Gastrocnemius medialis (tissue), 4 donors: ENCODE results near the gene CCND2.

Source experiments
- POLR2A ChIP-seq, 2 donors: fragments of 450-650 bp; IDR thresholded peaks; one replicate each; pipeline ENCODE4 v1.6.1; 2017; ENCODE audit warnings: antibody characterized with exemption in 2 of 2, mild to moderate bottlenecking in 2 of 2, moderate library complexity in 2 of 2
- TF ChIP-seq, protein P1 (sequence below), 5 experiments: fragments of 450-650 bp in 3 of 5; fragments of 200-600 bp in 2 of 5; sonication (generic) in 2 of 5; IDR thresholded peaks in 4 of 5; conservative IDR thresholded peaks in 1 of 5; 1 replicate in 4 of 5; 2 replicates in 1 of 5; pipeline ENCODE4 v1.5.1; 2016 to 2019; ENCODE audit warnings: antibody characterized with exemption in 5 of 5, mild to moderate bottlenecking in 3 of 5, moderate library complexity in 3 of 5

DNA sequence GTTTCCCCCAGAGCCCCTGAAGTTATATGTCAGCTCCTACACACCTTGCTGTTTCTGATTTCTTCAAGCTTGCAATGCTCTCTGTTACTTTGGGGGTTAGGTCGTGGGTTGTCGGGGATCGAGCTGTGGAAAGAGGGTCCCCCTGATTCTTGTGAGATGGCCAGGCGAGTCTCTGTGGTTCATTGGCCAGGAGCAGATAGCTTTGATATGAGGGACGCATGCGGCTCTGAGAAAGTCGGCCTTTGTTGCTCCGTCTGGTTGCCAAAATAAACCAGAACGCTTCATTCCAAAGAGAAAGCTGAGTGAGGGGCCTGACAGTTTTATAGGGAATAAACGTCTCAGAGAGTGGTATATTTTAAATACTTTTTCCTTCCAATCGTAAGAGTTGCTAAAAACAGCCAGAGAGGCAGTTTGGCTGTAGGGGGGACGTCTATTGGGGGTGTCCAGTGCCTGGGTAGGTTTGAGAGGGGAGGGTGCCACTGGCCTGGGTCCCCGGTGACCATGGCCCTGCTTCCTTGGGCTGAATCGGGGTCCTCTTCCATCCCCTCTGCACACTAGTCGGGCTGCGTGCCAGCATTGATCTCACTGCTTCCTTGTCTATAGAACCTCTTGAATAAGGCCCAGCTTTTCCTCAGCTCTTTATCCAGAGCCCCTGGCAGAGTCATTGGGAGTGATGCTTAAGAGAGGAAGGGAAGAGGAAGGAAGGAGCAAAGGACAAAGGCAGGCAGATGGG, 18.9 kb downstream of the CCND2 start:
- TF ChIP-seq, protein P1, sequence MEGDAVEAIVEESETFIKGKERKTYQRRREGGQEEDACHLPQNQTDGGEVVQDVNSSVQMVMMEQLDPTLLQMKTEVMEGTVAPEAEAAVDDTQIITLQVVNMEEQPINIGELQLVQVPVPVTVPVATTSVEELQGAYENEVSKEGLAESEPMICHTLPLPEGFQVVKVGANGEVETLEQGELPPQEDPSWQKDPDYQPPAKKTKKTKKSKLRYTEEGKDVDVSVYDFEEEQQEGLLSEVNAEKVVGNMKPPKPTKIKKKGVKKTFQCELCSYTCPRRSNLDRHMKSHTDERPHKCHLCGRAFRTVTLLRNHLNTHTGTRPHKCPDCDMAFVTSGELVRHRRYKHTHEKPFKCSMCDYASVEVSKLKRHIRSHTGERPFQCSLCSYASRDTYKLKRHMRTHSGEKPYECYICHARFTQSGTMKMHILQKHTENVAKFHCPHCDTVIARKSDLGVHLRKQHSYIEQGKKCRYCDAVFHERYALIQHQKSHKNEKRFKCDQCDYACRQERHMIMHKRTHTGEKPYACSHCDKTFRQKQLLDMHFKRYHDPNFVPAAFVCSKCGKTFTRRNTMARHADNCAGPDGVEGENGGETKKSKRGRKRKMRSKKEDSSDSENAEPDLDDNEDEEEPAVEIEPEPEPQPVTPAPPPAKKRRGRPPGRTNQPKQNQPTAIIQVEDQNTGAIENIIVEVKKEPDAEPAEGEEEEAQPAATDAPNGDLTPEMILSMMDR (IDR thresholded peaks at IDR 0.05 in 4 of 5, conservative IDR thresholded peaks at IDR 0.05 in 1 of 5) = no peak
- TF ChIP-seq POLR2A (IDR thresholded peaks at IDR 0.05) = no peak
